ENCODE measurements around the gene NUP153. TPM values are rescaled to one million over a fixed set of nuclear protein-coding genes. Genes with fewer than 3 reads are reported as not detected.

The NUP153 gene
- total and polyA plus RNA-seq, 2 donors (not counting 1 experiment from before 2014, with no cell fraction given): 22.0 to 27.7 TPM

DNA sequence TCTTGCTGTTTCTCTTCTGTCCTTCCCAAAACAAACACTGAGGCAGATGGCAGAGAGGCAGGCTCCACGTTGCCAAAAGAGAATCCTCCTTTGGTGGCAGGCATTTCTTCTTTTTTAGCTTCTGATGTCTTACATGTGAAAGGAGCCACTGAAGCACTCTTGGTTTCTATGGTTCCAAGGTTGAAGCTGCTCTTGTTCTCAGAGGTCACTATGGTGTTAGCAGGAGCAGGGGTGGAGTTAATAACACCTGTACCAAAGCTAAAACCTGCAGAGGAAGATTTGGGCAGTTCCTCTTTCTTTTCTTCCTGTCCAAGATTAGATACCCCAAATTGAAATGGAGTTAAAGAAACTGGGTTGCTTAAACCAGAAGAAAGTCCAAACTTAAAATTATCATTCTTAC, 77.9 kb downstream of the NUP153 start:
- Histone ChIP-seq H3K4me2 (ENCODE audit: extremely low read depth, insufficient read depth, low read length) (no peak overlapping the region), H3K9ac (ENCODE audit: insufficient read depth, low read length) (no peak overlapping the region), H3K79me2 (ENCODE audit: control insufficient read depth, insufficient read depth, low read length) (no peaks in the 10 kb centered on the region), H2AFZ (ENCODE audit: low read length) (no peak overlapping the region), H3K27ac (ENCODE audit: insufficient read depth, low read length) (no peak overlapping the region), H3K4me3 (replicated peaks in 1 of 4; ENCODE audit: control extremely low read depth in 1 of 4, insufficient read depth in 1 of 4, low read depth in 3 of 4, low read length in 4 of 4) (no peak overlapping the region), H3K36me3 (ENCODE audit: control insufficient read depth, insufficient read depth, low read length) (peaks cover 9% of the 10 kb centered on the region), H3K9me3 (ENCODE audit: control insufficient read depth, insufficient read depth, low read depth, low read length) (no peaks in the 10 kb centered on the region), H3K27me3 (ENCODE audit: control insufficient read depth, insufficient read depth, low read length) (no peaks in the 10 kb centered on the region), H4K20me1 (ENCODE audit: control insufficient read depth, extremely low read depth, insufficient read depth, low read length) (no peaks in the 10 kb centered on the region), H3K4me1 (ENCODE audit: control insufficient read depth, extremely low read depth, insufficient read depth, low read length) (no peaks in the 10 kb centered on the region)
- TF ChIP-seq CTCF (conservative IDR thresholded peaks at IDR 0.05 in 1 of 2, IDR thresholded peaks at IDR 0.05 in 1 of 2; ENCODE audit: low read depth in 1 of 2, low read length in 2 of 2) (no peak), EZH2 (IDR thresholded peaks at IDR 0.05; ENCODE audit: low read length, missing control alignments) (no peak)
- DNase-seq (ENCODE audit: low read depth in 2 of 2): no peak

- Histone ChIP-seq H3K27me3 (ENCODE audit: control insufficient read depth, insufficient read depth, low read length) (no peaks in the 10 kb centered on the region), H3K27ac (ENCODE audit: insufficient read depth, low read length) (no peak overlapping the region), H3K36me3 (ENCODE audit: control insufficient read depth, insufficient read depth, low read length) (peaks cover 8% of the 10 kb centered on the region), H3K9me3 (ENCODE audit: control insufficient read depth, insufficient read depth, low read depth, low read length) (no peaks in the 10 kb centered on the region), H3K4me2 (ENCODE audit: extremely low read depth, insufficient read depth, low read length) (no peak overlapping the region), H4K20me1 (ENCODE audit: control insufficient read depth, extremely low read depth, insufficient read depth, low read length) (no peaks in the 10 kb centered on the region), H3K79me2 (ENCODE audit: control insufficient read depth, insufficient read depth, low read length) (peaks cover 2% of the 10 kb centered on the region), H3K9ac (ENCODE audit: insufficient read depth, low read length) (no peak overlapping the region), H2AFZ (ENCODE audit: low read length) (no peak overlapping the region), H3K4me3 (replicated peaks in 1 of 4; ENCODE audit: control extremely low read depth in 1 of 4, insufficient read depth in 1 of 4, low read depth in 3 of 4, low read length in 4 of 4) (no peak overlapping the region), H3K4me1 (ENCODE audit: control insufficient read depth, extremely low read depth, insufficient read depth, low read length) (no peaks in the 10 kb centered on the region)
- TF ChIP-seq EZH2 (IDR thresholded peaks at IDR 0.05; ENCODE audit: low read length, missing control alignments) (no peak), CTCF (conservative IDR thresholded peaks at IDR 0.05 in 1 of 2, IDR thresholded peaks at IDR 0.05 in 1 of 2; ENCODE audit: low read depth in 1 of 2, low read length in 2 of 2) (no peak)
- no peak for DNase-seq (ENCODE audit: low read depth in 2 of 2)
Observed at GRCh38 chr6:17624396-17624795, 82.3 kb downstream of the NUP153 start.

DNA sequence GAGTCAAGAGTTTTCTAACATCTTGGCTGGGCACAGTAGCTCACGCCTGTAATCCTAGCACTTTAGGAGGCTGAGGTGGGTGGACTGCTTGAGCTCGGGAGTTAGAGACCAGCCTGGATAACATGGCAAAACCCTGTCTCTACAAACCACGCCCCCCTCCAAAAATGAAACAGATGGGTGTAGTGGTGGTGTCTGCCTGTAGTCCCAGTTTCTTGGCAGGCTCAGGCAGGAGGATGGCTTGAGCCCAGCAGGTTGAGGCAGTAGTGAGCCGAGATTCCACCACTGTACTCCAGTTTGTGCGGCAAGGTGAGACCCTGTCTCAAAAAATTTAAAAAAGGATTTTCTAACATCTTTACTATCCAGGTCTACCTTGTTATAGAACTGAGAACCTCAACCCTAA, 84.6 kb downstream of the NUP153 start:
- H3K9me3 ChIP-seq (ENCODE audit: control insufficient read depth, insufficient read depth, low read depth, low read length): no peaks in the 10 kb centered on the region
- TF ChIP-seq CTCF (conservative IDR thresholded peaks at IDR 0.05 in 1 of 2, IDR thresholded peaks at IDR 0.05 in 1 of 2; ENCODE audit: low read depth in 1 of 2, low read length in 2 of 2): no peak
- TF ChIP-seq EZH2 (IDR thresholded peaks at IDR 0.05; ENCODE audit: low read length, missing control alignments): no peak
- H3K9ac ChIP-seq (ENCODE audit: insufficient read depth, low read length): no peak overlapping the region
- H3K27me3 ChIP-seq (ENCODE audit: control insufficient read depth, insufficient read depth, low read length): no peaks in the 10 kb centered on the region
- H3K27ac ChIP-seq (ENCODE audit: insufficient read depth, low read length): no peak overlapping the region
- no peak overlapping the region for H3K4me2 ChIP-seq (ENCODE audit: extremely low read depth, insufficient read depth, low read length)
- H3K79me2 ChIP-seq (ENCODE audit: control insufficient read depth, insufficient read depth, low read length): peaks cover 2% of the 10 kb centered on the region
- no peaks in the 10 kb centered on the region for H4K20me1 ChIP-seq (ENCODE audit: control insufficient read depth, extremely low read depth, insufficient read depth, low read length)
- no peaks in the 10 kb centered on the region for H3K4me1 ChIP-seq (ENCODE audit: control insufficient read depth, extremely low read depth, insufficient read depth, low read length)
- no peak overlapping the region for H2AFZ ChIP-seq (ENCODE audit: low read length)
- H3K36me3 ChIP-seq (ENCODE audit: control insufficient read depth, insufficient read depth, low read length): peaks cover 4% of the 10 kb centered on the region
- no peak overlapping the region for H3K4me3 ChIP-seq (replicated peaks in 1 of 4; ENCODE audit: control extremely low read depth in 1 of 4, insufficient read depth in 1 of 4, low read depth in 3 of 4, low read length in 4 of 4)
- no peak for DNase-seq (ENCODE audit: low read depth in 2 of 2)
